GM21528 (cell line): ENCODE results near the gene MT1X.
"Not testable (repeated sequence)": the region's sequence is repeated elsewhere in the genome, so short reads cannot be mapped to it uniquely, and the experiment has no call there.

Source experiments
- ATAC-seq: cut with Tn5 transposase; IDR thresholded peaks from one replicate; pipeline ENCODE4 v1.9.1; 2021; ENCODE audit warnings: mild to moderate bottlenecking, moderate library complexity; ENCODE audit not compliant: unreplicated experiment, low FRiP score

Gene MT1X

GRCh38 chr16:56652600-56652999 is 29.7 kb upstream of the MT1X start:
- no peak for ATAC-seq

- no peak for ATAC-seq
Observed at GRCh38 chr16:56653218-56653617, 29.1 kb upstream of the MT1X start.

GRCh38 chr16:56657555-56658326 is 24.5 kb upstream of the MT1X start, which contains the start of gene MT1F:
TSS of gene MT1F (plus strand) at chr16:56657959. CDS start at chr16:56658059, 100 bp downstream.
- ATAC-seq: no peak

- ATAC-seq: no peak
Observed at GRCh38 chr16:56658327-56658875, 23.9 kb upstream of the MT1X start.

GRCh38 chr16:56662357-56663354 is 19.6 kb upstream of the MT1X start:
- ATAC-seq: no peak

- ATAC-seq: no peak
Observed at GRCh38 chr16:56664506-56664905, 17.8 kb upstream of the MT1X start.

GRCh38 chr16:56665286-56666261 is 16.7 kb upstream of the MT1X start:
- ATAC-seq: not testable (repeated sequence)

GRCh38 chr16:56667581-56668571 is 14.4 kb upstream of the MT1X start, which contains the start of gene MT1G:
TSS of gene MT1G (minus strand) at chr16:56668065. CDS start at chr16:56667993, 72 bp downstream.
- ATAC-seq: no peak

- ATAC-seq: no peak
Observed at GRCh38 chr16:56669005-56669839, 13.0 kb upstream of the MT1X start, which contains the start of gene MT1H. TSS of gene MT1H (plus strand) at chr16:56669814. CDS start at chr16:56669885, 71 bp downstream.

GRCh38 chr16:56669840-56670619 is 12.2 kb upstream of the MT1X start:
- ATAC-seq: no peak

- ATAC-seq: no peak
Observed at GRCh38 chr16:56670620-56670934, 11.7 kb upstream of the MT1X start.

- not testable (repeated sequence) for ATAC-seq
Observed at GRCh38 chr16:56671691-56672090, 10.6 kb upstream of the MT1X start.

GRCh38 chr16:56672171-56672570 is 10.1 kb upstream of the MT1X start:
- not testable (repeated sequence) for ATAC-seq

GRCh38 chr16:56672761-56673536 is 9.3 kb upstream of the MT1X start:
- no peak for ATAC-seq

GRCh38 chr16:56673921-56674320 is 8.3 kb upstream of the MT1X start:
- no peak for ATAC-seq

- not testable (repeated sequence) for ATAC-seq
Observed at GRCh38 chr16:56674570-56674969, 7.7 kb upstream of the MT1X start.
